HG03135 (cell line): ENCODE results near the gene CLDN8.

Experiments used
- ATAC-seq: cut with Tn5 transposase; IDR thresholded peaks from one replicate; pipeline ENCODE4 v1.9.1; 2021; ENCODE audit warnings: mild to moderate bottlenecking, moderate library complexity; ENCODE audit not compliant: unreplicated experiment

Gene CLDN8

DNA sequence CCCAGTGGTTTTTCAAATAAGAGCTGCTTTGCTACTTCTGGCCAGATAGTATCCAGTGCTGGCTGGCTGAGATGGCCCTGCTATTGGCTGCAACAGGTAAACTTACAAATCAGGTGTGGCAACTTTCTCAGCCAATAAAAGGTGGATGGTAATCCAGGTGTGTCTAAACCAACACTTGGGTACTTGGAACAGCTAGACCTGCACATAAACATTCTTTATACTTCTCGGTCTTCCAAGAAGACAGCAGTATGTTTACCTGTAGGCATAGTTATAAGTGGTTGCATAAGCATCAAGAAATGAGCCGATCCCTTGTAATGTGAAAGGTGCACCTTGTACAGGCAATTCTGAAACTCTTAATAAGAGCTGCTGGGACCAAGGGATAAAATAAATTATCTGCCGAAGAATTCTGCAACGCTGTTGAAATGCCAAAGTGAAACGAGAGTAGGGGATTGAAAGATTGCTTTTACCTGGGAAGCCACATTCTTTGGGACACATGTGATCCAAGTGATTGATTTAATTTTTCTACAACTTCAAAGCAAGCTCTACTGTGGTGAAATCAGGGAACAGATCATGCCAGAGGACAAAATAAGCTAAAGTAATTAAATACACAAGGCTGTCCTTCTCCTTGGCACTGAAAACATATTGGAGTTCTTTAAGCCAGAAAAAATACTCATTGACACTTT lies at the start of gene CLDN8:
TSS of gene CLDN8 (minus strand) at position 57 of the 683 bp plus-strand sequence. CDS start 172 bp downstream, outside the sequence.
- no peak for ATAC-seq

DNA sequence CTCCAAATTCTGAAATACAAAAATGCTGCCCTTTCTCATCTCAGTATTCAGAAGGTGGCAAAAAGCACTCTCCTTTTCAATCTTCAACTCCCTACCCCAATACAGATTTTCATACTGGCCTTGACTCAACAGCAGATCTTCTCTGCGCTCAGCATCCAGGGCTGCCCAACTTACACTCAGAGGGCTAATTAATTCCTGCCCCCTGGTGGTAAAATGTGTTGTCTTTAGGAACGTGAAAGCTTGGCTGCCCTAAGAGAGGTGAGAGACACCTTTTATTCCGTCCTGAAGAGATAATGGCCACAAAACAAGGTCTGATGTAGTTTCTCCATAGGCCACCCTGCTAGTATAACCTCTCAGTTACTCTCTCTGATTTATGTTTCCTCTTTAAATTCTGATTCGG lies 41.9 kb upstream of the CLDN8 start:
- ATAC-seq, result no peak

DNA sequence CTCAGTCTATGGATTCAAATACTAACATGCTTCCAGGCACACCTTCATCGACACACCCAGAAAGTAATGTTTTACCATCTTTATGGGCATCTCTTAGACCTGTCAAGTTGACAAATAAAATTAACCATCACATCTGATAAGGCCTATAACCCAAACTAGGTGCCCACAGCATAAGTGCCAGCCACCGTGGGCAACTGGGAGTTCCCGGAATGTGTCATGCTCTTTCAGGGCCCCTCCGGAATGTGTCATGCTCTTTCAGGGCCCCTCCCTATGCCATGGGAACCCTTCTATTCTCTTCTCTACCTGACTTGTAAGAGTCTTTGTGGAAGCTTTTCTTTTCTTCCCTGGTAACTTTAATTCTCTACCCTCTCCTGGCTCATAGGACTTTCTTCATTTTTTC lies 40.2 kb upstream of the CLDN8 start:
- ATAC-seq, result no peak

DNA sequence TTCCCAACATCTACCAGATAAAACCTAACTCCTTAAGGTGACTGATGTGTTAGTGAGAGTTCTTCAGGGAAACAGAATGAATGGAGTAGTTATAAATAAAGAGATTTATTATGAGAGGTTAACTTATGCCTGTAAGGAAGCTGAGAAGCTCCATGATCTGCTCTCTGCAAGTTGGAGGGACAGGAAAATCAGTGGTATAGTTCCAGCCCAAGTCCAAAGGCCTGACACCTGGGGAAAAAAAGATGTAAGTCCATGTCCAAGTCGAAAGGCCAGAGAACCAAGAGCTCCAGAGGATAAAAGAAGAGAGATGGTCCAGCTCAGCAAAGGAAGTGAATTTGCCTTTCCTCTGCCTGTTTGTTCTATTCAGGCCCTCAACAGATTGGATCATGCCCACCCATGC lies 39.8 kb upstream of the CLDN8 start:
- no peak for ATAC-seq

DNA sequence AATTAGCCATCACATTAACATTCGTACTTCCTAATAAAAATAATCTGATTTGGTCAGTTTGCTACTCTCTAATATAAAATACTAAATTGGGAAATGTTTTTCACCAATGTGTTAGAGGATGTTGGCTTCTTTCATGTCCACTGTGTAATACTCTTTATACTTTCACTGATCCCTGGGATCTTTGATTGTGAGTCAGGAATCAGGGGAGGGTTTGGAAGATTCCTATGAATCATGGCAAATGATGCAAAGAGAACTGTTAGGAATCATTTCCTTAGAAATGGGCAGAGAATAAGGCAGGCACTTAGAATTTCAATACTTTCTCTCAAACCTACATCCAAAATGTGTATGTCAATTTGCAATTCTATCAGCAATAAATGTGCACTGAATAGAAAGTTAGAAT lies 35.9 kb upstream of the CLDN8 start:
- ATAC-seq, result no peak

DNA sequence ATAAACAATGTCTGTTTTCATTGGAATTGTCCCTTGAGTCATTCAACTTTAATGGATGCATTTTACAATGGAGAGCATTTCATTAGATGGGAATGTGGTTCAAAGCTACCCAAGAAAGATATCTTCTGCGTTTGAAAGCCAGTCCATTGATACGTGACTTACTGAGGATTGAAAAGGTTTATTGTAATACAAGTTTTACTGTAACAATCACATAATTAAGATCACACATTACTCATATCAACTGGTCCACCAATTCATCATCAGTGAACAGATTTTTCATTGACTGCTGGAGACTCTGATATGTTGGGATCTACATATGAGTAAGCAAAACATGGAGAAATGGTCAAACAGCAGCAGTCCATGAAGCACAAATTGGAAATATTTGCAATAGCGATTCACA lies 34.0 kb upstream of the CLDN8 start:
- ATAC-seq, result no peak

DNA sequence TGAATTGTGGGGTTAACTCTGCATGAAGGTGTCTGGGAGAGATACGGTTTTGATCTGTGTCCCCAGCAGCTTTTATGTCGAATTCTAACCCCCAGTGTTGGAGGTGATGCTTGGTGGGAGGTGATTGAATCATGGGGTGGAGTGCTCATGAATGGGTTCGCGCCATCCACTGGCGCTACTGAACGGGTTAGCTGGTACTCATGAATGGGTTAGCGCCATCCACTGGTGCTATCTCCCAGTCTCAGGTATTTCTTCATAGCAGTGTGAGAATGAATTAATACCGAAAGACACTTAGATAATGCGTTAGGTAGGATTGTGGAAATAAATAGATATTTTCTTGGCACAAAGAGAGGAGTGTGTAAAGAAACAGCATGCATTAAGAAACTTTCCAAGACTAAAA lies 32.9 kb upstream of the CLDN8 start:
- no peak for ATAC-seq

DNA sequence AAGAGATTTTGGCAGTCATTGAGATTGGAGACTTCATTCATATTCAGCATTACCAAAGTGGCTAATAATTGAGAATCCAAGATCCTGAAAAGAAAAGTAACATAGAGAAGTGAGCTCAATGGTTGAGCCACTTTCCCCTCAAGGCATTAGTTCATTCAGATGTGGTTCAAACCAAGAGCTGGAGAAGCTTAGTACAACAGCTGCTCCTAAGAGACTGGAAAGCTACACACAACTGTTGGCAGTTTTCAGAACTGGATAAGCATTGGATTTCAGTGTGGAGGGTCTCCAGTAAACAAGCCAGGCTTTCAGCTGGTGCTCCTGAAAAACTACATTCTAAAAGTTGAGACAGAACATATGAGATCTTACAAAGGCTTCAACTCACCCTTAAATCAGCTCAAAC lies 29.2 kb upstream of the CLDN8 start:
- no peak for ATAC-seq

DNA sequence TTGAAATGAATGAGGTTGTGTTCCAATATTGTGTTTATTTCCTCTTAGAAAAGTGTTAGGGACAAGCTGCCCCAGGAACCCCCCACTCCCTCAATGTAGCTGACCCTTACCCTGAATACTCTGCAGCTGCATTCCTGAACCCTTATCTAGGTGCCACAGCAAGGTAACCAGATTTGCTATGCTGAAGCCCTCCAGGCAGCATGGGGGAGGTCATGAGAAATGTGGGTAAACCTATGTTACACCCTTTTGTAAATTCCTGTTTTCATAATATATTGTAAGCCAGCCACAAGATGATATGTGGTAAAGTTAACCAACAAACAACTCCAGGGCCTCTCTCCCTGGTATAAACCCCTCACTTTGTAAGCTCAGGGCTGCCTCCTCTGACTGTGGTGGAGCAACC lies 27.8 kb upstream of the CLDN8 start:
- no peak for ATAC-seq

DNA sequence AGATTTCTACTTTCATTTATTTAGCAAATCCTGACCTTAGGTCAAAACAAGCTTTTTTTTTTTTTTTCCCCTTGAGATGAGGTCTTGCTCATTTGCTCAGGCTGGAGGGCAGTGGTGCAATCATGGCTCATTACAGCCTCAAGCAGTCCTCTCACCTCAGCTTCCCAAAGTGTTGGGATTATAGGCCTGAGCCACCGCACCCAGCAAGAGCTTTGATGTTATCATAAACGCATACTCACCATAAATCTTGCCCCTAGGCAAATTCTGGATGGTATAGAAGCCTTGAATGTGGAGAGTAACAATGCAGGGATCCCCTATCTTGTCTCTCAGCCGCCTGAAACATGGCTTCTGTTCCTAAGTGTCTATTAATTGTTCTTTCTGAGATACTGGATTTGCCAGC lies 24.8 kb upstream of the CLDN8 start:
- no peak for ATAC-seq

DNA sequence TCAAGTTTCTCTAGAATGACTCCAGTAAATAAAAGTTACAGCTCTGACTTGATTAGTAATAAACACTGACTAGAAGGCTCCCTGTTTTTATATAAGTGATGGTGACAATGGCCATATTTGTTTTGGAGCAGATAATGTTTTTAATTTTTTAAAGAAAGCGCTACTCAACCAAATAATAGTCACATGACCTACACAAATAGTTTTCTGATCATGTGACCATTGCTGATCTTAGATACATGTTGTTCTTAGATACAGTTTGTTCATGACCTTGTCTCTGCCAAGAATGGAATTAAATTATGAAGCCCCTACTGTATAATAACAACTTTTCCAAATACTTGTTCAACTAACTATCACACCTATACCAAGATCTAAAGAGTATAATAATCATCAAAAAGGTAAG lies 22.3 kb upstream of the CLDN8 start:
- no peak for ATAC-seq

DNA sequence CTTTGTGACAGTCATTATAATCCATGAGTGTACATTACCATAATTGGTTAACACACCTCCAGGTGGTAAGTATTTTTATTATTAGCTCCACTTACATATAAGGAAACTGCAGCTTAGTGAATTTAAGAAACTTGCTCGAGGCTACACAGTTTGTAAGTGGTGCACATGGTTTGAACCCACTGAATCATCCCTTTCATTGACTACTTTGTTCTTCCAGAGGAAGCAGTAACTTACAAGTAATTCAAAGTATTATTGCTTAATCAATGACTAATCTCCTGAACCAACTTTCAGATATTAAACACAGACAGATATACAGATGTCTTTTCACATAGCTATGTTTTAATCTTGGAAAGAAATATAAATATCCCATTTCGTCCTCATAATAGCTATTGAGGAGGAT lies 18.7 kb upstream of the CLDN8 start:
- no peak for ATAC-seq

DNA sequence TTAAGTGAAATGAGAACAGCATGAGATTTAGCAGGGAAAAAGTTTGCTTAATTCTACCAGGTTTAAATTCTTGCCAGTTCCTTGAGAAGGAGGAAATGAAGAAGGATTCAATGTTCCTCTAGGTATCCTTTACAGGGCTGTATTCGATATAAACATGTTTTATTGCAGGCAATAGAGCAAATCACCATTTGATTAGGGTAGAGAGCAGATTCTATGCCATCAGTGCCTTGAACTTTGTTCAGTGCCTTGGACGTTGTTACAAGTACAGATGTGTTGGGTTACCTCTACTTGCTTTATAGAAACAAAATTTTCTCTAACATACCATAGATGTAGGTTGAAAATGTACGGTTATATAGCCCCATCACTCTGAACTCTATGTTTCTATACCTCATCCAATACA lies 18.2 kb upstream of the CLDN8 start:
- ATAC-seq, result no peak

DNA sequence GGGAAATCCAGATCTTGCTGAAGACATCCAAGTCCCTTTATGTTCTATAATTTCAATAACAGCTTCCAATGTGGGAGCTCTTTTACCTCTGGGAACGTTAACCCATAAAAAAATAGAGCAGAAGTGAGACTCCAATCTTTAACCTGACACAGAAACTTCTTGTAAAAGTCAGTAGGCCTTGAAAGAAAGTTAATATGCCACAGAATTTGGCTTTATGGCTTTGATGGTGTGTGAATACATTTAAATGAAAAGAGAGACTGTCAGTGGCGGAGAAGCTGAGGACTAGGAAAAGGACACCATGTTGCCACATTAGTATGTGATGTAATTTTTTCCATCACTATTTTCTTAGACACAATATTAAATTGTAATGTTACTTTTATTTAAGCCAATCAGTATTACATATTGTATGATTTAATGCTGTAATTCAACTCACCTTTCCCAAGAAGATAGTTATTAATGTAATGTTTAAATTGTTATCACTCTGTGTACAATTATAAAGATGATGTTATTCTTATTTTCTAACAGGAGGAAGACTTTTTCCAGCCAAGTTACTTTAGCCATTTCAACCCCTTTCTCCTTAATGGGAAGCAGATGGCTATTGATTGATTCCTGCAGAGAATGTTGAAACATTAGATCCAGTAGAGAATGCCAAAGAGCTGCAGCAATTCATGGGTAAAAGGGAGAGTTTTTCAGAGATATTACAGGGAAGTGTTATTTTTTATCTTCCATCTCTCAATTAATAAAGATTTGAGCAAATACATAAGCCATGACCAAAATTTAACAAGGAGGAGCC lies 17.5 kb upstream of the CLDN8 start:
- ATAC-seq, result no peak

DNA sequence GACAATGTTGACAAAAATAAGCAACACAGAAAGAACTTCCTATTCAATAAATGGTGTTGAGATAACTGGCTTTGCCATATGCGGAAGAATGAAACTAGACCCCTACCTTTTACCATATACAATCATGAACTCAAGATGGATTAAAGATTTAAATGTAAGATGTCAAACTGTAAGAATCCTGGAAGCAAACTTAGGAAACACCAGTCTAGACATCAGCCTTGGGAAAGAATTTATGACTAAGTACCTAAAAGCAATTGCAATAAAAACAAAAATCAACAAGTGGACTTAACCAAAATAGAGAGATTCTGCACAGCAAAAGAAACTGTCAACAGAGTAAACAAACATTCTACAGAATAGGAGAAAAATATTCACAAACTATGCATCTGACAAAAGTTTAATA lies 16.1 kb upstream of the CLDN8 start:
- no peak for ATAC-seq

DNA sequence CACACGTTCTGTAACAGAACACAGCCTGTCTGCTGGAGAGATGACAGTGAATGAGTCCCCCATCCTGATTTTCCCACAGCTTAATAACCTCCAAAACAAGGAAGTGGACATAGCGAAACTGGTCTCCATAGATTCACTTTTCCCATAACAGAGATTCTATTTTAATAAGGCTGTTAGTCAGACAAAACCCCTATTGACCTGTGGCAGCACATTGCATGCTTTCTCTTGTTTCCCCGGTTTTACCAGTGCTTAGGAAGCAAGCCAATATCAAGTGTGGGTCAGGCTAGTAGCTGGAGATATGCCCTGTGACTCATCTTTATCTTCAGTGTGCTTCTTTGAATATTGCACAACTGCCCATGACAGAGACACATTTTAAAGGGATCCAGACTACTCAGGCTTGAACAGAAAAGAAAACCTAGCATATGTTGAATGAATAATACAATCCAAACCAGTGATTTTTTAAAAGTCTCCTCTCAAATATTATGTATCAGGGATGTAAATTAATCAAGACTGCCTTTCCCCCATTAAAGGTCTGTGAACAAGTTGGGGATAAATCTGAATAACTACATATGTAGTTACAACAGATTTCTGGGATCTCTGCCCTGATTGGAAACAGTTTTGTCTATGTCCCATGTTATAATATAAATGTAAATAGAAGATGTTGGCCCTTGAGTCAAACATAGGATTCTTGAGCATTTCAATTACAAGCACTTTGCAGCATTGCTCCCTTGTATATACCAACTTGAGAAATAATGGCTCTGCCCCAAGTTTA lies 11.9 kb upstream of the CLDN8 start:
- no peak for ATAC-seq

DNA sequence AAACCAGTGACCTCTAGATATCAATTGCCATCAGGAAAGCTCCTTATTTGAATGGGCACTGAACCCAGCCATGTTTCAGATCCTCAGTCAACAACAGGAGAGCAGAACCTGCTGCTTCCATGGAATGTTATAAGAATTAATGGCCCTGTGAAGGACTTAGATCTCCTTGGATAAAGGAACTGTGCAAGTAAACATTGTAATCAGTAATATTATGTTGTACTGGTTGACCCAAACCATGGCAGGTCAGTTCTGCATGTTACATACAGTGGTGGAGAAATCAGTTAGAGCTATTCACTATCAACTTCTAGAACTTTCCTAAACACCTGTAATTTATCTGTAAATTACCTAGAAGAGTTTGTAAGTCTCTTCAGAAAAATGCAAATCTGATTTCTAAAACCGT lies 11.2 kb upstream of the CLDN8 start:
- no peak for ATAC-seq

DNA sequence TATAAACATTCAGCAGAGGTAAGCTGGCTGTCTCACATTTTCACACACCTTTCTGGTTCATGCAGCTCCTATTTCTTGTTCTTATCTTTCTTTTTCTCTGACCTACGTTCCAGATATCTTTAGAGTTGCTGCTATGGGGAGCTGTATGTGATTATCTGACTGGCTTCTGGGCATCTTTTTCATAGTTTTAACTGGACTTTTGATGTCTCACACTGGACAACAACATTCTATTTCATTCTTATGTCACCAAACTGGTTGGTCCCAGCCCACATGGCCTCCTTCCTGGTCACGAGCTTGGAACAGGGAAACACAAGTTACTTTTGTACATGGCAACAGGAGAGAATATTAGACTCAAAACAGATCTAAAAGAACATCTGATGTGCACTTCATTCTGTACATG lies 7.7 kb upstream of the CLDN8 start:
- no peak for ATAC-seq

DNA sequence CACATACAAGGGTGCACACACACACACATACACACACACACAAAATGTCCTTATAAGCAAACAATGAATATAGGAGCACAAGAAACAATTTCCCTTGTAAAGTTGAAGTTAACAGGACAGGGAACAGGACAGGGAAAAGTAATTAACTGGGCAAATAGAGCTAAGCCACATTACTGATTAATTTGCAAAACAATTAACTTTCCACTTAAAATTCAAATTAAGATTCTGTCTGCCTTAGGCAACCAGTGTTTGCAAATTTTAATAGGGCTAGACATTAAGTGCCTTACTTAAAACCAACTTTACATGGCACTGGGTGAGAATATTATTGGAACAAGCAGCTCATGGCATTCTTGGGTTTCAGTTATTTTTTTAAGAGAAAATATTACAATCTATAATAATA lies 6.8 kb upstream of the CLDN8 start:
- ATAC-seq, result no peak

DNA sequence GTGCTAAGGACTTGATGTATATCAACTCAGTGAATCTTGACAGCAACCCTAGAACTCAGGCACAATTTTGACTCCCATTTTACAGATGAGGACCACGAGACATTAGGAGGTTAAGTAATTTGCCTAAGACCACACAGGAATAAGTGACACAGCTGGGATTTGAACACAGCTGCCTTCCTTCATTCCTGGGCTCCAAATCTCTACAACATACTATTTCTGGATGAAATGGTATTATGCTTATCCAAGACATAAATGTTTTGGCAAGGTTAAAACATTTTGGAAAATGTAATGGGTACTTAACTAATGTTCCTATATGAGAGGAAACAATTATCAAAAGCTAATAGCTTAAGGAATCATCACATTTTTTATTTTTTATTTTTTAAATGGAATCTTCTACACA lies 4.8 kb downstream of the CLDN8 start:
- ATAC-seq, result no peak

DNA sequence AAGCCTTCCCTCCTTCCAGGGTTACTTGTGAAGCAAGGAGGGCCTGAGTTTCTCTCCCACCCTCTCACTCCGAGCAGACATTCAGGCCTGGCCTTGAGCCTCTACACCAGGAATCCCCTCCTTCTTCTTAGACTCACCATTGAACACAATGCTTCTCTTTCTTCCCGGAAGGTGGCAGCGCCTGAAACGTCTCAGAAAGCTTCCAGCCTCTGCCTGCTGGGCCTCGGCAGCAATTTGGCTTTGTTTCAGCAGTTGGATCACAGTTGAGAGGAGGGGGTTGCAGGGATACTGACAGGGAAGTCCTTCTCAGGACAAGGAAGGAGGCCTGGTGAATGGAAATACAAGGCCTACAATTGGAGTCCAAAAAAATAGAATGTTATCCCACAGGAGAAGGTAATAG lies 6.3 kb downstream of the CLDN8 start:
- no peak for ATAC-seq

DNA sequence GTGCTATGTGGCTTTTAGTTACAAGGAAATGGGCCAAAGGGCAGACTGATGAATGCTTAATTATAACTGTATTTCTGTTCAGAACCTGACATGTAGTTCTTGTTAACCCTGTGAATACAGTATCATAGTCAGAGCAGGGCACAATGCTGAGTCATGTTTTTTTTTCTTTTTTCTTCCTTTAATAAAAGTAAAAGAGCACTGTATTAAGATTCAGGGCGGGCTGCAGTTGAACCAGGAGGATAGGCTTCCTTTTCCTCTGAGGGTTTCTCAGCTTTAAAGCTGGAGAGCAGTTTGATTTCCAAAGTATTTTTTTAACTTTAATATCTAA lies 8.7 kb downstream of the CLDN8 start:
- no peak for ATAC-seq
